Measurements from ENCODE around the gene PGBD4.
"Not testable (repeated sequence)": the region's sequence is repeated elsewhere in the genome, so short reads cannot be mapped to it uniquely, and the experiment has no call there.

DNA sequence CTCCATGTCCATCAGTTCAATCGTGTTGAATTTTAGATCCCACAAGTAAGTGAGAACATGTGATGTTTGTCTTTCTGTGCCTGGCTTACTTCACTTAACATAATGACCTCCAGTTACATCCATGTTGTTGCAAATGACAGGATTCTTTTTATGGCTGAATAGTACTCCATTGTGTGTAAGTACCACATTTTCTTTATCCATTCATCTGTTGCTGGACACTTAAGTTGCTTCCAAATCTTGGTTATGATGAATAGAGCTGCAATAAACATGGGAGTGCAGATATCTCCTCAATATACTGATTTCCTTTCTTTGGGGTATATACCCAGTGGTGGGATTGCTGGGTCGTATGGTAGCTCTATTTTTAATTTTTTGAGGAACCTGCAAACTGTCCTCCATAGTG, 18.5 kb downstream of the PGBD4 start:
- TF ChIP-seq, protein P1, sequence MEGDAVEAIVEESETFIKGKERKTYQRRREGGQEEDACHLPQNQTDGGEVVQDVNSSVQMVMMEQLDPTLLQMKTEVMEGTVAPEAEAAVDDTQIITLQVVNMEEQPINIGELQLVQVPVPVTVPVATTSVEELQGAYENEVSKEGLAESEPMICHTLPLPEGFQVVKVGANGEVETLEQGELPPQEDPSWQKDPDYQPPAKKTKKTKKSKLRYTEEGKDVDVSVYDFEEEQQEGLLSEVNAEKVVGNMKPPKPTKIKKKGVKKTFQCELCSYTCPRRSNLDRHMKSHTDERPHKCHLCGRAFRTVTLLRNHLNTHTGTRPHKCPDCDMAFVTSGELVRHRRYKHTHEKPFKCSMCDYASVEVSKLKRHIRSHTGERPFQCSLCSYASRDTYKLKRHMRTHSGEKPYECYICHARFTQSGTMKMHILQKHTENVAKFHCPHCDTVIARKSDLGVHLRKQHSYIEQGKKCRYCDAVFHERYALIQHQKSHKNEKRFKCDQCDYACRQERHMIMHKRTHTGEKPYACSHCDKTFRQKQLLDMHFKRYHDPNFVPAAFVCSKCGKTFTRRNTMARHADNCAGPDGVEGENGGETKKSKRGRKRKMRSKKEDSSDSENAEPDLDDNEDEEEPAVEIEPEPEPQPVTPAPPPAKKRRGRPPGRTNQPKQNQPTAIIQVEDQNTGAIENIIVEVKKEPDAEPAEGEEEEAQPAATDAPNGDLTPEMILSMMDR (IDR thresholded peaks at IDR 0.05) = not testable (repeated sequence)
- TF ChIP-seq POLR2A (IDR thresholded peaks at IDR 0.05) = not testable (repeated sequence)
